Stomach (tissue), 9 donors: ENCODE data around the gene CTF1. TPM values are rescaled to one million over a fixed set of nuclear protein-coding genes. Genes with fewer than 3 reads are reported as not detected.

Experiments
- DNase-seq, 2 donors: peaks; one replicate each; pipeline versions ENCODE4 v3.0.0 to v3.0.0-alpha.2; 2013 to 2019
- H3K27ac ChIP-seq, 5 donors: fragments of 200-600 bp in 4 of 5; sonication (generic) in 4 of 5; one replicate each; pipeline ENCODE4 v1.5.1; 2013 to 2019; ENCODE audit warnings: mild to moderate bottlenecking in 1 of 5, moderate library complexity in 1 of 5
- H3K27me3 ChIP-seq, 3 donors: fragments of 200-600 bp; sonication (generic); one replicate each; pipeline ENCODE4 v1.5.1; 2017 to 2019; ENCODE audit warnings: mixed run types in 1 of 3
- H3K36me3 ChIP-seq, 4 donors: fragments of 200-600 bp; sonication (generic); 1 replicate in 3 of 4; 2 replicates in 1 of 4; pipeline ENCODE4 v1.5.1; 2016 to 2019
- H3K4me1 ChIP-seq, 4 donors: fragments of 200-600 bp; sonication (generic); one replicate each; pipeline ENCODE4 v1.5.1; 2016 to 2019
- H3K4me3 ChIP-seq, 4 donors: fragments of 200-600 bp; sonication (generic) in 3 of 4; one replicate each; pipeline ENCODE4 v1.5.1; 2016 to 2019; ENCODE audit warnings: mild to moderate bottlenecking in 1 of 4
- H3K9me3 ChIP-seq, 4 donors: fragments of 200-600 bp; sonication (generic); one replicate each; pipeline ENCODE4 v1.5.1; 2016 to 2019
- CTCF ChIP-seq, 7 experiments: fragments of 450-650 bp in 4 of 7; fragments of 200-600 bp in 3 of 7; sonication (generic) in 3 of 7; IDR thresholded peaks; one replicate each; pipeline ENCODE4 v1.5.1; 2016 to 2019; ENCODE audit warnings: antibody characterized with exemption in 7 of 7, control low read depth in 2 of 7, mild to moderate bottlenecking in 1 of 7
- EP300 ChIP-seq: sonication (generic); formaldehyde crosslinking; IDR thresholded peaks from one replicate; pipeline ENCODE4 v1.6.1; 2017; ENCODE audit warnings: antibody characterized with exemption
- POLR2A ChIP-seq, 4 donors: fragments of 450-650 bp; IDR thresholded peaks; one replicate each; pipeline ENCODE4 v1.6.1; 2016; ENCODE audit warnings: antibody characterized with exemption in 4 of 4, control low read depth in 2 of 4, mild to moderate bottlenecking in 1 of 4, moderate library complexity in 1 of 4
- POLR2AphosphoS5 ChIP-seq, 3 donors: sonication (generic); formaldehyde crosslinking; IDR thresholded peaks; one replicate each; pipeline ENCODE4 v1.6.1; 2016; ENCODE audit warnings: antibody characterized with exemption in 3 of 3
- WGBS, 5 donors: extraction: QIAGEN DNeasy Blood & Tissue Kit in 3 of 5; methylation state at CpG; one replicate each; pipeline versions ENCODE4 v1.1.5 to v1.1.7; 2013 to 2018; 5-methylcytosine and 5-hydroxymethylcytosine counted together
- intact Hi-C: fragments of 100-400 bp; cut with DNase I; formaldehyde crosslinking; loops from one replicate; pipeline ENCODE4 v1.15.1; 2023; ENCODE audit warnings: low total_unique reads
- polyA plus RNA-seq, 3 donors: library from polyadenylated mRNA; stranded (reverse); fragments of 200-250 nt; gene quantifications; one replicate each; pipeline ENCODE4 v1.2.3, GENCODE V29; 2013
- total RNA-seq, 5 donors: library from RNA; depleted of rRNA; stranded (reverse); fragments of >200 nt; gene quantifications; one replicate each; pipeline versions ENCODE4 v1.1.0 to v1.2.3, GENCODE V29; 2014 to 2016
- donor health status: healthy with polysubstance abuse.
- donor health status: Bipolar disorder and iron deficiency.
- donor health status: healthy.

Gene CTF1
- total and polyA plus RNA-seq, 8 donors: 0.29 to 4.5 (median 2.2) TPM; not detected in 2

- TF ChIP-seq POLR2A (IDR thresholded peaks at IDR 0.05): no peak
- TF ChIP-seq CTCF (IDR thresholded peaks at IDR 0.05): no peak
- TF ChIP-seq POLR2AphosphoS5 (IDR thresholded peaks at IDR 0.05): no peak
- no peak for TF ChIP-seq EP300
These were observed 32.8 kb downstream of the CTF1 start for GRCh38 chr16:30929167-30929566.

GRCh38 chr16:30930160-30930571 is 33.8 kb downstream of the CTF1 start:
- no peak for DNase-seq
- peaks cover 17 to 91% (median 89%) of the 10 kb centered on the region in 4 donors for H3K36me3 ChIP-seq

More at GRCh38 chr16:30929167-30929566, 32.8 kb downstream of the CTF1 start:
- Histone ChIP-seq H3K27me3 (no peaks in the 10 kb centered on the region), H3K36me3 (peaks cover 17 to 87% (median 83%) of the 10 kb centered on the region in 4 donors), H3K4me1 (peaks cover 8 to 36% (median 22%) of the 10 kb centered on the region in 4 donors), H3K4me3 (no peak overlapping the region), H3K9me3 (no peaks in the 10 kb centered on the region), H3K27ac (no peak overlapping the region)
- intact Hi-C loops: no loop called here
- DNase-seq: no peak
- WGBS, 5 donors: 71 to 80% (median 74%) methylated on average over 7 of the region's 7 CpGs

GRCh38 chr16:30931068-30931650 is 34.7 kb downstream of the CTF1 start:
- Histone ChIP-seq H3K27me3 (no peaks in the 10 kb centered on the region), H3K27ac (no peak overlapping the region), H3K4me1 (peaks cover 0 to 19% (median 10%) of the 10 kb centered on the region in 4 donors), H3K4me3 (no peak overlapping the region), H3K36me3 (peaks cover 17 to 91% (median 88%) of the 10 kb centered on the region in 4 donors), H3K9me3 (no peaks in the 10 kb centered on the region)
- intact Hi-C loops: no loop called here
- DNase-seq: no peak
- WGBS, 5 donors: 66 to 72% (median 68%) methylated on average over 12 of the region's 12 CpGs
- TF ChIP-seq POLR2A (IDR thresholded peaks at IDR 0.05) (no peak), CTCF (IDR thresholded peaks at IDR 0.05) (no peak), EP300 (no peak), POLR2AphosphoS5 (IDR thresholded peaks at IDR 0.05) (no peak)

More at GRCh38 chr16:30930160-30930571, 33.8 kb downstream of the CTF1 start:
- Histone ChIP-seq H3K27me3 (no peaks in the 10 kb centered on the region), H3K4me1 (peaks cover 2 to 26% (median 13%) of the 10 kb centered on the region in 4 donors), H3K9me3 (no peaks in the 10 kb centered on the region), H3K27ac (no peak overlapping the region), H3K4me3 (no peak overlapping the region)
- intact Hi-C loops: no loop called here
- TF ChIP-seq POLR2AphosphoS5 (IDR thresholded peaks at IDR 0.05) (no peak), CTCF (IDR thresholded peaks at IDR 0.05) (no peak), EP300 (no peak), POLR2A (IDR thresholded peaks at IDR 0.05) (no peak)
- WGBS, 5 donors: 89 to 94% (median 93%) methylated on average over 15 to 35 of the region's 35 CpGs

- Histone ChIP-seq H3K9me3 (no peaks in the 10 kb centered on the region), H3K36me3 (peaks cover 17 to 77% (median 67%) of the 10 kb centered on the region in 4 donors), H3K27me3 (no peaks in the 10 kb centered on the region), H3K4me1 (peaks cover 0 to 15% (median 8%) of the 10 kb centered on the region in 4 donors), H3K4me3 (no peak overlapping the region), H3K27ac (no peak overlapping the region)
- peak in 4 of 7 experiments; percentile 26 to 38 (median 28) for TF ChIP-seq CTCF (IDR thresholded peaks at IDR 0.05)
- TF ChIP-seq POLR2AphosphoS5 (IDR thresholded peaks at IDR 0.05): no peak
- peak; percentile 37 to 60 for DNase-seq
- intact Hi-C loops: no loop called here
- 56 to 71% (median 67%) methylated on average over 12 of the region's 12 CpGs for WGBS, 5 donors
These were observed 38.6 kb downstream of the CTF1 start for GRCh38 chr16:30934827-30935557.
